HG03354 (cell line): ENCODE results near the gene ABLIM2.
"Not testable (repeated sequence)": the region's sequence is repeated elsewhere in the genome, so short reads cannot be mapped to it uniquely, and the experiment has no call there.

Experiments
- ATAC-seq: cut with Tn5 transposase; IDR thresholded peaks from one replicate; pipeline ENCODE4 v1.9.1; 2021; ENCODE audit warnings: mild to moderate bottlenecking; ENCODE audit not compliant: unreplicated experiment, poor library complexity, severe bottlenecking

ABLIM2 gene

GRCh38 chr4:7938266-7938608 is 220.4 kb downstream of the ABLIM2 start:
- ATAC-seq: no peak

GRCh38 chr4:7937006-7937405 is 221.6 kb downstream of the ABLIM2 start:
- ATAC-seq: no peak

- ATAC-seq: no peak
These were observed 224.7 kb downstream of the ABLIM2 start for GRCh38 chr4:7933651-7934510.

- no peak for ATAC-seq
These were observed 226.3 kb downstream of the ABLIM2 start for GRCh38 chr4:7932287-7932686.

- no peak for ATAC-seq
These were observed 229.3 kb downstream of the ABLIM2 start for GRCh38 chr4:7929118-7929951.

- ATAC-seq: no peak
These were observed 229.9 kb downstream of the ABLIM2 start for GRCh38 chr4:7928711-7929110.

- no peak for ATAC-seq
These were observed 231.8 kb downstream of the ABLIM2 start for GRCh38 chr4:7926822-7927221.

- ATAC-seq: no peak
These were observed 234.0 kb downstream of the ABLIM2 start for GRCh38 chr4:7924570-7924969.

GRCh38 chr4:7924163-7924562 is 234.4 kb downstream of the ABLIM2 start:
- ATAC-seq: no peak

- no peak for ATAC-seq
These were observed 236.1 kb downstream of the ABLIM2 start for GRCh38 chr4:7922466-7922865.

- ATAC-seq: no peak
These were observed 239.6 kb downstream of the ABLIM2 start for GRCh38 chr4:7918981-7919380.

- not testable (repeated sequence) for ATAC-seq
These were observed 240.4 kb downstream of the ABLIM2 start for GRCh38 chr4:7918187-7918586.

- no peak for ATAC-seq
These were observed 240.9 kb downstream of the ABLIM2 start for GRCh38 chr4:7917669-7918068.

GRCh38 chr4:7915875-7916242 is 242.8 kb downstream of the ABLIM2 start:
- ATAC-seq: no peak
